ENCODE measurements around the gene RINT1. TPM values are rescaled to one million over a fixed set of nuclear protein-coding genes. Genes with fewer than 3 reads are reported as not detected.
A peak's percentile ranks its signal among the peaks of the same experiment; 100 is the strongest.
"Not testable (repeated sequence)": the region's sequence is repeated elsewhere in the genome, so short reads cannot be mapped to it uniquely, and the experiment has no call there.

Gene RINT1
- total RNA-seq = 10 to 100 TPM; 26.4 to 46.0 TPM

- H3K27me3 Mint-ChIP-seq = no peaks in the 10 kb centered on the region
- peak within 1 kb of the TSS; percentile 91 for H3K4me3 Mint-ChIP-seq
- no peaks in the 10 kb centered on the region for H3K36me3 Mint-ChIP-seq
- H3K27ac Mint-ChIP-seq = peak within 1 kb of the TSS; percentile 67 to 88
- ATAC-seq (peak; percentile 99 to 100), DNase-seq (ENCODE audit: low spot score) (peak; percentile 93)
- H3K9me3 Mint-ChIP-seq = no peaks in the 10 kb centered on the region
- peaks cover 16 to 19% of the 10 kb centered on the region in 2 donors for H3K4me1 Mint-ChIP-seq (ENCODE audit: low read depth in 2 of 2)
These were observed at the start of gene RINT1 for GRCh38 chr7:105531792-105532671. Gene RINT1 (plus strand): TSS chr7:105532201. CDS start chr7:105532316, 115 bp downstream.

DNA sequence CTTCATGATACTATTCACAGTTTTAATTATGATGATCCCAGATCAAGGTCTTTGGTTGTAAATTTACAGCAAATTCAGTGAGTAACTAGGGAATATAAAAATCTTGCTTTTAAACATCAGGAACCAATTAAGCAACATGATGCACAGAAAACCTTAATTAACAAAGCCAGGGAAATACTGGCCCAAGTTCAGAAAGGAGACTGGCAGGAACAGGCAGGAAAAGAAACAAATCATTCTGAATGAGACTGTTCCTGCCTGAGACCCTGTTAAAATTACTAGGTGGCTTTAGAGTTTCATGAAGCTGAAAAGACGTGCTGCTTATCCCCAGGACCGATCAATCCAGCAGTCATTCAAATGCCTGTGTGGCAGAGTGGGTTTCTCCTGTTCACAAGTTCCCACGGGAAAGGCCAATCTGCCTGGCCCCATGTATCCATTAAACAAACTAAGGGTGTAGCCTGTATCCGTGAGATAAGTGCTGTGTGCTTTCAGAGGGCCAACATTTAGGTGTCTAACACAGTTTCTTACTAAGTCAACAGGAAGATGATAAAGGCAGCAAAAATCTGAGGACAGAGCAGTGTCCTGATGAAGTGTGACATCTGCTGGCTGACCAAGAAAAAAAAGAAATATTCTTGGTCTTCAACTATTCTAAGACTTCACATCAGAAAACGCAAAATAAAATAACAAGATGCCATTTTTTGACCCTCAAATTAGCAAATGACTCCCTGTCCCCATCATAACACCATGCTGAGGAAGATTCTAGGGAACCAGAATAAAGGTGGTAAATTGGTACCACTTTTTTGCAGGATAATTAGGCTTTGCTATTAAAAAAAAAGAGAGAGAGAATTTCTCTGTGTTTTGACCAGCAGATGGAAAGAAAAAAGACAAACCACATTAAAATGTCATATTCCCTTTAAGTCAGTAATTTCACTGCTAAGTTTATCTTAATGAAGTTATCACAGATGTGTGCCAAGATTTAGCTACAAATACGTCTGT is 44.1 kb upstream of the RINT1 start:
- H3K27ac Mint-ChIP-seq = no peak overlapping the region
- no peak for ATAC-seq
- H3K4me1 Mint-ChIP-seq (ENCODE audit: low read depth in 2 of 2) = no peaks in the 10 kb centered on the region
- H3K9me3 Mint-ChIP-seq = no peaks in the 10 kb centered on the region
- no peaks in the 10 kb centered on the region for H3K36me3 Mint-ChIP-seq
- no peak overlapping the region for H3K4me3 Mint-ChIP-seq
- no peak for DNase-seq (ENCODE audit: low spot score)
- no peaks in the 10 kb centered on the region for H3K27me3 Mint-ChIP-seq

- no peaks in the 10 kb centered on the region for H3K36me3 Mint-ChIP-seq
- DNase-seq (ENCODE audit: low spot score) = no peak
- H3K9me3 Mint-ChIP-seq = no peaks in the 10 kb centered on the region
- no peaks in the 10 kb centered on the region for H3K4me1 Mint-ChIP-seq (ENCODE audit: low read depth in 2 of 2)
- ATAC-seq = no peak
- no peak overlapping the region for H3K27ac Mint-ChIP-seq
- H3K4me3 Mint-ChIP-seq = no peak overlapping the region
- no peaks in the 10 kb centered on the region for H3K27me3 Mint-ChIP-seq
These were observed 42.6 kb upstream of the RINT1 start for GRCh38 chr7:105489409-105489808.

- Mint-ChIP-seq H3K36me3 (no peaks in the 10 kb centered on the region), H3K27ac (no peak overlapping the region), H3K4me1 (ENCODE audit: low read depth in 2 of 2) (no peaks in the 10 kb centered on the region)
These were observed 38.6 kb upstream of the RINT1 start for GRCh38 chr7:105493196-105493922.

GRCh38 chr7:105493923-105494315 is 38.1 kb upstream of the RINT1 start:
- no peak overlapping the region for H3K4me3 Mint-ChIP-seq
- no peaks in the 10 kb centered on the region for H3K36me3 Mint-ChIP-seq
- H3K27ac Mint-ChIP-seq = no peak overlapping the region
- no peak for ATAC-seq
- no peak for DNase-seq (ENCODE audit: low spot score)
- H3K4me1 Mint-ChIP-seq (ENCODE audit: low read depth in 2 of 2) = no peaks in the 10 kb centered on the region
- H3K27me3 Mint-ChIP-seq = no peaks in the 10 kb centered on the region
- no peaks in the 10 kb centered on the region for H3K9me3 Mint-ChIP-seq

More at GRCh38 chr7:105493196-105493922, 38.6 kb upstream of the RINT1 start:
- Mint-ChIP-seq H3K9me3 (no peaks in the 10 kb centered on the region), H3K27me3 (no peaks in the 10 kb centered on the region), H3K4me3 (no peak overlapping the region)
- DNase-seq (ENCODE audit: low spot score) (no peak), ATAC-seq (no peak)

GRCh38 chr7:105496521-105496920 is 35.5 kb upstream of the RINT1 start:
- H3K4me3 Mint-ChIP-seq = no peak overlapping the region
- H3K27me3 Mint-ChIP-seq = no peaks in the 10 kb centered on the region
- no peaks in the 10 kb centered on the region for H3K36me3 Mint-ChIP-seq
- ATAC-seq = no peak
- no peaks in the 10 kb centered on the region for H3K4me1 Mint-ChIP-seq (ENCODE audit: low read depth in 2 of 2)
- no peak overlapping the region for H3K27ac Mint-ChIP-seq
- no peaks in the 10 kb centered on the region for H3K9me3 Mint-ChIP-seq
- no peak for DNase-seq (ENCODE audit: low spot score)

DNA sequence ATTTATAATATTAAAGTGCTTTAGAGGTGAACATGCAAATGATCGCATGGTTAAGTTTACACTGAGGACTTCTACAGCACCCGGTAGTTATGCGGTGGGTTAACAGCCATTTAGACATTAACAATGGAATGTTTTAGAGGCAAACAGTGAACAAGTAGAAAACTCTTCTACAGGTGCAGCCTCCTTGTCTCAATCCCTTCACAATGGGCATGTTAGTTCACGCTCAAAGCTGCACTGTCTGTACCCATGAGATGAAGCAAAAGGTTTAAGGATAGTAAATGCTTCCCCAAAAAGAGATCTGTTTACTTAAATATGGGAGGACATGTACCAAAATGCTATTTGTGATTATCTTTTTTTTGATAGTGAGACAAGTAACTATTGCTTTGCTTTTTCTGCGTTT is 35.0 kb upstream of the RINT1 start:
- Mint-ChIP-seq H3K9me3 (no peaks in the 10 kb centered on the region), H3K27ac (no peak overlapping the region), H3K4me1 (ENCODE audit: low read depth in 2 of 2) (no peaks in the 10 kb centered on the region), H3K4me3 (no peak overlapping the region), H3K36me3 (no peaks in the 10 kb centered on the region), H3K27me3 (no peaks in the 10 kb centered on the region)
- ATAC-seq (no peak), DNase-seq (ENCODE audit: low spot score) (no peak)

GRCh38 chr7:105502173-105502572 is 29.8 kb upstream of the RINT1 start:
- ATAC-seq (no peak), DNase-seq (ENCODE audit: low spot score) (no peak)
- Mint-ChIP-seq H3K4me3 (no peak overlapping the region), H3K9me3 (no peaks in the 10 kb centered on the region), H3K27me3 (no peaks in the 10 kb centered on the region), H3K27ac (no peak overlapping the region), H3K36me3 (no peaks in the 10 kb centered on the region), H3K4me1 (ENCODE audit: low read depth in 2 of 2) (no peaks in the 10 kb centered on the region)

DNA sequence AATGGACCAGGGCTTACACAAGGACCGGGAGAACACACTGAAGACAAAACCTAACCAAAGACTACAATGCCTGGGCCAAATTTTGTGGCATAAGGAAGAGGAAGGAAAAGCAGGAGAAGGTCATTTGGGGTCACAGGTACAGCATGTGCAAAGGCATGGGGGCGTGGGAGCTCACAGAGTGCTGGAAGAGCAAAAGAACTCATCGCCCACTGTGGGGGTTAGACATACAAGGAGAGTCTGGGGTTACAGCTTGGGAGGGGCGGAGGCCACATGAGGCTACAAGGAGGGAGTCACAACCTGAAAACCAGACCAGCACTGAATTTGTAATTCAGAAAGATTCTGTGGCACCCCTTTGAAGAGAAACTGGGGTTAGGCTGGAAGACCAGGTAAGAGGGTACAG is 19.6 kb upstream of the RINT1 start:
- H3K27ac Mint-ChIP-seq = no peak overlapping the region
- no peaks in the 10 kb centered on the region for H3K27me3 Mint-ChIP-seq
- ATAC-seq = no peak

DNA sequence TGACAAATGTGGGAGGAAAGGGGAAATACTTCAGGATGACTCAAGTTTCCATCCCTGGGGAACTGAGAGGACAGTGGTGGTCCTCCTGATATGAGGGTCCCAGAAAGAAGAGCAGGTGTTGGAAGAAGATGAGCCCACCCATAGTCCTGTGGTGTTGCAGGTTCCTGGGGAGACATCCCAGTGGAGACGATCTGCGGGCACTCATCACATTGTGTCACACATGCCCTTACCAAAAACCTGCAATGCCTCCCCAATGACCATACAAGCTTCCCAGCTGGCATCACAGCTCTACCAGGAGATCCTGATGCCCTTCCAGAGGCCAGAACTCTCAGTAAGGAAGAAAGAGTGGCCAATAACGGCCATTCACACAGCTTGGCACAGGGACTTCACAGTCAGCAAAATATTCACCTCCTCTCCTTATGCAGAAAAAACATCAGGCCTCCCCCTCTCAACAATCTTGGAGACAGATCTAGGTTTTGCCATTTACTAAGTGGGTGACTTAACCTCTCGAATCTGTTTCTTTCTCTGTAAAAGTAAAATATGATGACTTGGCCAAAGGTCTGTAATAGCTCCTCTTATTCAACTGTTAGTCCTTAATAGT is 19.0 kb upstream of the RINT1 start:
- no peak for ATAC-seq

More for the DNA sequence above, 19.6 kb upstream of the RINT1 start:
- H3K9me3 Mint-ChIP-seq = no peaks in the 10 kb centered on the region
- no peak overlapping the region for H3K4me3 Mint-ChIP-seq
- H3K36me3 Mint-ChIP-seq = no peaks in the 10 kb centered on the region
- DNase-seq (ENCODE audit: low spot score) = no peak
- peaks cover 9 to 12% of the 10 kb centered on the region in 2 donors for H3K4me1 Mint-ChIP-seq (ENCODE audit: low read depth in 2 of 2)

GRCh38 chr7:105515610-105516009 is 16.4 kb upstream of the RINT1 start:
- not testable (repeated sequence) for H3K4me3 Mint-ChIP-seq; H3K27me3 Mint-ChIP-seq; H3K27ac Mint-ChIP-seq; ATAC-seq; H3K36me3 Mint-ChIP-seq; H3K9me3 Mint-ChIP-seq; DNase-seq (ENCODE audit: low spot score)
- H3K4me1 Mint-ChIP-seq (ENCODE audit: low read depth in 2 of 2) = peaks cover 9 to 16% of the 10 kb centered on the region in 2 donors

More for the DNA sequence above, 19.0 kb upstream of the RINT1 start:
- H3K4me3 Mint-ChIP-seq = no peak overlapping the region
- no peaks in the 10 kb centered on the region for H3K27me3 Mint-ChIP-seq
- no peaks in the 10 kb centered on the region for H3K36me3 Mint-ChIP-seq
- H3K27ac Mint-ChIP-seq = no peak overlapping the region
- no peaks in the 10 kb centered on the region for H3K9me3 Mint-ChIP-seq
- H3K4me1 Mint-ChIP-seq (ENCODE audit: low read depth in 2 of 2) = peaks cover 9 to 12% of the 10 kb centered on the region in 2 donors
- no peak for DNase-seq (ENCODE audit: low spot score)

DNA sequence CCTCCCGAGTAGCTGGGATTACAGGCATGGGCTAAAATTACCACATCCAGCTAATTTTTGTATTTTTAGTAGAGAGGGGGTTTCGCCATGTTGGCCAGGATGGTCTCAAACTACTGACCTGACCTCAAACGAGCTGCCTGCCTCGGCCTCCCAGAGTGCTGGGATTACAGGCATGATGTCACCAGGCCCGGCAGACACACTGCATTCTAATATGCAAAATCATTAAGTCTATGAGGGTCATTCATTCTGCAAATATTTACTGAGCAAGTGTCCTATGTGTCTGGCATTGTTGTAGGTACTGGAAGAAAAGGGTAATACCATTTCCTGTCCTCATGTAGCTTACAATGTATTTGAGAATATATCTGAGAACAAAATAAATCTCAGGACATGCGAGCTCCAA is 12.6 kb upstream of the RINT1 start:
- Mint-ChIP-seq H3K36me3 (no peaks in the 10 kb centered on the region), H3K27ac (no peak overlapping the region), H3K27me3 (no peaks in the 10 kb centered on the region), H3K4me3 (peak overlapping the region; percentile 41), H3K9me3 (no peaks in the 10 kb centered on the region), H3K4me1 (ENCODE audit: low read depth in 2 of 2) (peaks cover 5 to 17% of the 10 kb centered on the region in 2 donors)
- ATAC-seq = no peak
- no peak for DNase-seq (ENCODE audit: low spot score)

DNA sequence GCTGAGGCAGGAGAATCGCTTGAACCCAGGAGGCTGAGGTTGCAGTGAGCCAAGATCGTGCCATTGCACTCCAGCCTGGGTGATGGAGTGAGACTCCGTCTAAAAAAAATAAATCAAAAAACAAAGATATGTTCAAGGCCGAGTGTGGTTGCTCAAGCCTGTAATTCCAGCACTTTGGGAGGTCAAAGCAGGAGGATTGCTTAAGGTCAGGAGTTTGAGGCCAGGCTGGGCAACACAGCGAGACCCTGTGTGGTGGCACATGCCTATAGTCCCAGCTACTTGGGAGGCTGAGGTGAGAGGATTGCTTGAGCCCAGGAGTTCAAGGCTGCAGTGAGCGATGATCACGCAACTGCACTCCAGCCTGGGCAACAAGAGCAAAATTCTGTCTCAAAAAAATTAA is 11.4 kb upstream of the RINT1 start:
- H3K9me3 Mint-ChIP-seq; H3K27me3 Mint-ChIP-seq; DNase-seq (ENCODE audit: low spot score); ATAC-seq; H3K36me3 Mint-ChIP-seq; H3K27ac Mint-ChIP-seq: not testable (repeated sequence)
- Mint-ChIP-seq H3K4me3 (peak overlapping the region; percentile 41), H3K4me1 (ENCODE audit: low read depth in 2 of 2) (peaks cover 5 to 14% of the 10 kb centered on the region in 2 donors)

Data from natural killer cell treated with Interleukin-12 subunit alpha and Interleukin-12 subunit beta and Interleukin-15 and Interleukin-18, amount 100 ng/mL, for 72 hours (primary cell).